ENCODE data around the gene THPO. TPM values are rescaled to one million over a fixed set of nuclear protein-coding genes. Genes with fewer than 3 reads are reported as not detected.

THPO gene
- polyA plus RNA-seq, 1 donor from 2014 or later, result 0.59 TPM

DNA sequence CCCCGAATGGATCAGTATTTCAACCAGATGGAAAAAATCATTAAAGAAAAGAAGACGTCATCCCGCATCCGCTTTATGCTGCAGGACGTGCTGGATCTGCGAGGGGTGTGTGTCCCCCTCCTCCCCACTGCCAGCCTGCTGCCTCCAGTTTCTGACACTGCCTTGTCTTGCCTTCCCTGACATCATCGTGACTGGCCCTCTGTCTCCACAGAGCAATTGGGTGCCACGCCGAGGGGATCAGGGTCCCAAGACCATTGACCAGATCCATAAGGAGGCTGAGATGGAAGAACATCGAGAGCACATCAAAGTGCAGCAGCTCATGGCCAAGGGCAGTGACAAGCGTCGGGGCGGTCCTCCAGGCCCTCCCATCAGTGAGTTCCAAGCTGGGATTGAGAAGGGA lies 52.7 kb downstream of the THPO start:
- no peaks in the 10 kb centered on the region for H3K79me2 ChIP-seq (replicated peaks; ENCODE audit: insufficient read depth, low read length)
- no peak overlapping the region for H3K9ac ChIP-seq (ENCODE audit: low read length)
- TF ChIP-seq, protein P1, sequence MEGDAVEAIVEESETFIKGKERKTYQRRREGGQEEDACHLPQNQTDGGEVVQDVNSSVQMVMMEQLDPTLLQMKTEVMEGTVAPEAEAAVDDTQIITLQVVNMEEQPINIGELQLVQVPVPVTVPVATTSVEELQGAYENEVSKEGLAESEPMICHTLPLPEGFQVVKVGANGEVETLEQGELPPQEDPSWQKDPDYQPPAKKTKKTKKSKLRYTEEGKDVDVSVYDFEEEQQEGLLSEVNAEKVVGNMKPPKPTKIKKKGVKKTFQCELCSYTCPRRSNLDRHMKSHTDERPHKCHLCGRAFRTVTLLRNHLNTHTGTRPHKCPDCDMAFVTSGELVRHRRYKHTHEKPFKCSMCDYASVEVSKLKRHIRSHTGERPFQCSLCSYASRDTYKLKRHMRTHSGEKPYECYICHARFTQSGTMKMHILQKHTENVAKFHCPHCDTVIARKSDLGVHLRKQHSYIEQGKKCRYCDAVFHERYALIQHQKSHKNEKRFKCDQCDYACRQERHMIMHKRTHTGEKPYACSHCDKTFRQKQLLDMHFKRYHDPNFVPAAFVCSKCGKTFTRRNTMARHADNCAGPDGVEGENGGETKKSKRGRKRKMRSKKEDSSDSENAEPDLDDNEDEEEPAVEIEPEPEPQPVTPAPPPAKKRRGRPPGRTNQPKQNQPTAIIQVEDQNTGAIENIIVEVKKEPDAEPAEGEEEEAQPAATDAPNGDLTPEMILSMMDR (IDR thresholded peaks at IDR 0.05; ENCODE audit: poor library complexity, severe bottlenecking), result no peak
- TF ChIP-seq EZH2 (IDR thresholded peaks at IDR 0.05; ENCODE audit: borderline replicate concordance, insufficient read depth, low read length, poor library complexity, severe bottlenecking) (no peak), MXI1 (conservative IDR thresholded peaks at IDR 0.05; ENCODE audit: poor library complexity, severe bottlenecking) (no peak), POLR2AphosphoS5 (IDR thresholded peaks at IDR 0.05) (no peak), EP300 (conservative IDR thresholded peaks at IDR 0.05; ENCODE audit: poor library complexity, severe bottlenecking) (no peak), RAD21 (conservative IDR thresholded peaks at IDR 0.05) (no peak), TAF1 (IDR thresholded peaks at IDR 0.05; ENCODE audit: low read depth) (no peak), SMC3 (conservative IDR thresholded peaks at IDR 0.05; ENCODE audit: poor library complexity) (no peak)
- TF ChIP-seq, protein P2, sequence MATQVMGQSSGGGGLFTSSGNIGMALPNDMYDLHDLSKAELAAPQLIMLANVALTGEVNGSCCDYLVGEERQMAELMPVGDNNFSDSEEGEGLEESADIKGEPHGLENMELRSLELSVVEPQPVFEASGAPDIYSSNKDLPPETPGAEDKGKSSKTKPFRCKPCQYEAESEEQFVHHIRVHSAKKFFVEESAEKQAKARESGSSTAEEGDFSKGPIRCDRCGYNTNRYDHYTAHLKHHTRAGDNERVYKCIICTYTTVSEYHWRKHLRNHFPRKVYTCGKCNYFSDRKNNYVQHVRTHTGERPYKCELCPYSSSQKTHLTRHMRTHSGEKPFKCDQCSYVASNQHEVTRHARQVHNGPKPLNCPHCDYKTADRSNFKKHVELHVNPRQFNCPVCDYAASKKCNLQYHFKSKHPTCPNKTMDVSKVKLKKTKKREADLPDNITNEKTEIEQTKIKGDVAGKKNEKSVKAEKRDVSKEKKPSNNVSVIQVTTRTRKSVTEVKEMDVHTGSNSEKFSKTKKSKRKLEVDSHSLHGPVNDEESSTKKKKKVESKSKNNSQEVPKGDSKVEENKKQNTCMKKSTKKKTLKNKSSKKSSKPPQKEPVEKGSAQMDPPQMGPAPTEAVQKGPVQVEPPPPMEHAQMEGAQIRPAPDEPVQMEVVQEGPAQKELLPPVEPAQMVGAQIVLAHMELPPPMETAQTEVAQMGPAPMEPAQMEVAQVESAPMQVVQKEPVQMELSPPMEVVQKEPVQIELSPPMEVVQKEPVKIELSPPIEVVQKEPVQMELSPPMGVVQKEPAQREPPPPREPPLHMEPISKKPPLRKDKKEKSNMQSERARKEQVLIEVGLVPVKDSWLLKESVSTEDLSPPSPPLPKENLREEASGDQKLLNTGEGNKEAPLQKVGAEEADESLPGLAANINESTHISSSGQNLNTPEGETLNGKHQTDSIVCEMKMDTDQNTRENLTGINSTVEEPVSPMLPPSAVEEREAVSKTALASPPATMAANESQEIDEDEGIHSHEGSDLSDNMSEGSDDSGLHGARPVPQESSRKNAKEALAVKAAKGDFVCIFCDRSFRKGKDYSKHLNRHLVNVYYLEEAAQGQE (IDR thresholded peaks at IDR 0.05; ENCODE audit: borderline replicate concordance), result no peak
- H3K36me3 ChIP-seq (ENCODE audit: insufficient read depth, low read length), result peaks cover 4% of the 10 kb centered on the region
- H3K27me3 ChIP-seq (ENCODE audit: insufficient read depth, low read depth, low read length), result no peaks in the 10 kb centered on the region
- no peaks in the 10 kb centered on the region for H3K9me2 ChIP-seq (ENCODE audit: insufficient read depth, low read length)
- H3K9me3 ChIP-seq (ENCODE audit: low read length), result no peaks in the 10 kb centered on the region
- H3F3A ChIP-seq (ENCODE audit: insufficient read depth, low read length, poor library complexity, severe bottlenecking), result no peaks in the 10 kb centered on the region
- no peaks in the 10 kb centered on the region for H4K20me1 ChIP-seq (ENCODE audit: insufficient read depth)
- H3K27ac ChIP-seq (ENCODE audit: low read length), result no peak overlapping the region
- H3K4me2 ChIP-seq (ENCODE audit: low read length), result no peak overlapping the region
- no peak overlapping the region for H2AFZ ChIP-seq (ENCODE audit: low read depth, low read length)
- no peak overlapping the region for H3K4me3 ChIP-seq (ENCODE audit: low read length)

DNA sequence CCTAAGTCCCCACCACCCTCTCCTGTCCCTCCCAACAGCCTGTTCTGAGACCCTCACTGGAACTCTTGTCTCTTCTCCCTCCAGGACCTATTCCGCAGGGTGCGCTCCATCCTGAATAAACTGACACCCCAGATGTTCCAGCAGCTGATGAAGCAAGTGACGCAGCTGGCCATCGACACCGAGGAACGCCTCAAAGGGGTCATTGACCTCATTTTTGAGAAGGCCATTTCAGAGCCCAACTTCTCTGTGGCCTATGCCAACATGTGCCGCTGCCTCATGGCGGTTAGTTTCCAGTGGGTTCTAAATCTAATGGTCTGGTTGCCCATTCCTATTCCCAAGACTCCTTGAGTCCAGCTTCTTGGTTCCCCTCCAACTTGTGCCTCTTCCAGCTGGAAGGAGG lies 54.3 kb downstream of the THPO start:
- Histone ChIP-seq H3K4me2 (ENCODE audit: low read length) (no peak overlapping the region), H3K27me3 (ENCODE audit: insufficient read depth, low read depth, low read length) (no peaks in the 10 kb centered on the region), H3K9ac (ENCODE audit: low read length) (no peak overlapping the region), H3F3A (ENCODE audit: insufficient read depth, low read length, poor library complexity, severe bottlenecking) (no peaks in the 10 kb centered on the region), H3K36me3 (ENCODE audit: insufficient read depth, low read length) (peaks cover 4% of the 10 kb centered on the region), H3K79me2 (replicated peaks; ENCODE audit: insufficient read depth, low read length) (peaks cover 7% of the 10 kb centered on the region), H2AFZ (ENCODE audit: low read depth, low read length) (no peak overlapping the region), H3K27ac (ENCODE audit: low read length) (no peak overlapping the region), H3K4me3 (ENCODE audit: low read length) (no peak overlapping the region), H3K9me3 (ENCODE audit: low read length) (no peaks in the 10 kb centered on the region), H3K9me2 (ENCODE audit: insufficient read depth, low read length) (no peaks in the 10 kb centered on the region), H4K20me1 (ENCODE audit: insufficient read depth) (no peaks in the 10 kb centered on the region)
- TF ChIP-seq RAD21 (conservative IDR thresholded peaks at IDR 0.05) (no peak), TAF1 (IDR thresholded peaks at IDR 0.05; ENCODE audit: low read depth) (no peak), SMC3 (conservative IDR thresholded peaks at IDR 0.05; ENCODE audit: poor library complexity) (no peak), POLR2AphosphoS5 (IDR thresholded peaks at IDR 0.05) (no peak)
